Retina (tissue), 1 donor: ENCODE measurements around the gene EXTL1.
"Not testable (repeated sequence)": the region's sequence is repeated elsewhere in the genome, so short reads cannot be mapped to it uniquely, and the experiment has no call there.

Experiments used
- DNase-seq: peaks from one replicate; pipeline ENCODE4 v3.0.0-alpha.2; 2016

EXTL1 gene

GRCh38 chr1:26021647-26022403 is at the start of gene EXTL1:
TSS of gene EXTL1 (plus strand) at chr1:26021775. CDS start at chr1:26022647, 872 bp downstream.
- peak; percentile 85 for DNase-seq

- DNase-seq = no peak
These were observed 49.8 kb upstream of the EXTL1 start for GRCh38 chr1:25971811-25972180.

GRCh38 chr1:25973610-25974321 is 47.8 kb upstream of the EXTL1 start:
- no peak for DNase-seq

GRCh38 chr1:25977801-25978200 is 43.8 kb upstream of the EXTL1 start:
- DNase-seq = no peak

GRCh38 chr1:25978403-25978802 is 43.2 kb upstream of the EXTL1 start:
- no peak for DNase-seq

GRCh38 chr1:25979210-25979609 is 42.4 kb upstream of the EXTL1 start:
- DNase-seq = no peak

- DNase-seq = no peak
These were observed 36.4 kb upstream of the EXTL1 start for GRCh38 chr1:25985171-25985570.

- DNase-seq = no peak
These were observed 35.9 kb upstream of the EXTL1 start for GRCh38 chr1:25985670-25986069.

GRCh38 chr1:25986773-25987172 is 34.8 kb upstream of the EXTL1 start:
- DNase-seq = not testable (repeated sequence)

GRCh38 chr1:25987951-25988350 is 33.6 kb upstream of the EXTL1 start:
- no peak for DNase-seq

GRCh38 chr1:25989440-25990234 is 31.9 kb upstream of the EXTL1 start:
- no peak for DNase-seq

GRCh38 chr1:25990251-25990650 is 31.3 kb upstream of the EXTL1 start:
- no peak for DNase-seq

- DNase-seq = no peak
These were observed 30.7 kb upstream of the EXTL1 start for GRCh38 chr1:25990702-25991395.

GRCh38 chr1:25991937-25992688 is 29.5 kb upstream of the EXTL1 start:
- no peak for DNase-seq

- DNase-seq = no peak
These were observed 28.8 kb upstream of the EXTL1 start for GRCh38 chr1:25992689-25993171.

GRCh38 chr1:25993197-25993951 is 28.2 kb upstream of the EXTL1 start:
- DNase-seq = peak; percentile 41

- DNase-seq = no peak
These were observed 27.0 kb upstream of the EXTL1 start for GRCh38 chr1:25994402-25995150.

- DNase-seq = peak; percentile 30
These were observed 24.4 kb upstream of the EXTL1 start for GRCh38 chr1:25996966-25997827.
